Gastroesophageal sphincter (tissue), 4 donors: ENCODE results near the gene STAM2. TPM values are rescaled to one million over a fixed set of nuclear protein-coding genes. Genes with fewer than 3 reads are reported as not detected.
A peak's percentile ranks its signal among the peaks of the same experiment; 100 is the strongest.
"Not testable (repeated sequence)": the region's sequence is repeated elsewhere in the genome, so short reads cannot be mapped to it uniquely, and the experiment has no call there.

Experiments used
- ATAC-seq: fragments of 150-250 bp; one replicate; pipeline ENCODE4 v1.9.1; 2016; ENCODE audit warnings: mild to moderate bottlenecking, moderate library complexity
- H3K27ac ChIP-seq, 4 donors: fragments of 200-600 bp; sonication (generic) in 3 of 4; 1 replicate in 3 of 4; 2 replicates in 1 of 4; pipeline ENCODE4 v1.5.1; 2016 to 2019
- H3K27me3 ChIP-seq: fragments of 200-600 bp; sonication (generic); one replicate; pipeline ENCODE4 v1.5.1; 2019
- H3K36me3 ChIP-seq, 2 donors: fragments of 200-600 bp; sonication (generic); one replicate each; pipeline ENCODE4 v1.5.1; 2019; ENCODE audit warnings: control low read depth in 1 of 2
- H3K4me1 ChIP-seq, 3 donors: fragments of 200-600 bp; sonication (generic); 1 replicate in 2 of 3; 2 replicates in 1 of 3; pipeline ENCODE4 v1.5.1; 2016 to 2019; ENCODE audit warnings: control low read depth in 2 of 3
- H3K4me3 ChIP-seq, 2 donors: fragments of 200-600 bp; sonication (generic); one replicate each; pipeline ENCODE4 v1.5.1; 2019; ENCODE audit warnings: mild to moderate bottlenecking in 1 of 2, moderate library complexity in 1 of 2
- H3K9me3 ChIP-seq, 3 donors: fragments of 200-600 bp; sonication (generic); one replicate each; pipeline ENCODE4 v1.5.1; 2017 to 2019; ENCODE audit warnings: control low read depth in 2 of 3
- EP300 ChIP-seq: sonication (generic); formaldehyde crosslinking; IDR thresholded peaks from one replicate; pipeline ENCODE4 v1.6.1; 2017; ENCODE audit warnings: antibody characterized with exemption, mild to moderate bottlenecking
- POLR2A ChIP-seq, 2 donors: fragments of 450-650 bp; IDR thresholded peaks; one replicate each; pipeline ENCODE4 v1.6.1; 2017; ENCODE audit warnings: antibody characterized with exemption in 2 of 2, mild to moderate bottlenecking in 2 of 2, moderate library complexity in 1 of 2
- POLR2AphosphoS5 ChIP-seq: sonication (generic); formaldehyde crosslinking; IDR thresholded peaks from one replicate; pipeline ENCODE4 v1.6.1; 2017; ENCODE audit warnings: antibody characterized with exemption
- WGBS, 2 donors: methylation state at CpG; one replicate each; pipeline ENCODE4 v1.1.5; 2018; ENCODE audit warnings: low coverage in 1 of 2; 5-methylcytosine and 5-hydroxymethylcytosine counted together
- total RNA-seq, 4 donors: library from RNA; depleted of rRNA; stranded (reverse); fragments of >200 nt; gene quantifications; one replicate each; pipeline ENCODE4 v1.1.0, GENCODE V29; 2016
- TF ChIP-seq, protein P1 (sequence below), 4 experiments: fragments of 200-600 bp in 2 of 4; fragments of 450-650 bp in 2 of 4; sonication (generic) in 1 of 4; IDR thresholded peaks; one replicate each; pipeline ENCODE4 v1.5.1; 2017 to 2019; ENCODE audit warnings: antibody characterized with exemption in 4 of 4, mild to moderate bottlenecking in 2 of 4, moderate library complexity in 2 of 4

Gene STAM2
- total RNA-seq, 4 donors from 2014 or later = 28.8 to 40.7 (median 36.5) TPM

DNA sequence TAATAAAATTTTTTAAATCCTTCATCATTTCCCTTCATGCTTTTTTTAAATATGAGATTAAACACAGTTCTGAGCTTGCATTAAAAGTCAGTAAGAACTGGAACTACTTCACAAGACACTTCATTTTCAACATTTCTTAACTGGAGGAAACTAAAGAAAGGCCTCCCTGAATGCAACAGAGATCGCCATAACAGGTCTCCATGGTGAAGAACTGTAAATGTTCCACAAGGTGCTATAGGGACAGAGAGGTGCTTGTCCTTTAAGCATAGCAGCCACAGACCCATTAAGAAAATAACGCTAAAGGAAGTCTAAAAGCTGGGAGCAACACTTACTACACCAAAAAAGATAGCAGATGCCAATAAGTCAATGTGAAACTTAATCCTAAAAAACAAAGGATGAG is 8.5 kb downstream of the STAM2 start:
- Histone ChIP-seq H3K27ac (peak overlapping the region in 2 of 4 donors; percentile 49 to 54), H3K36me3 (no peaks in the 10 kb centered on the region), H3K9me3 (no peaks in the 10 kb centered on the region), H3K4me3 (no peak overlapping the region), H3K27me3 (no peaks in the 10 kb centered on the region), H3K4me1 (peaks cover 0 to 86% (median 14%) of the 10 kb centered on the region in 3 donors)
- TF ChIP-seq EP300 (no peak), POLR2A (IDR thresholded peaks at IDR 0.05) (no peak)
- TF ChIP-seq, protein P1, sequence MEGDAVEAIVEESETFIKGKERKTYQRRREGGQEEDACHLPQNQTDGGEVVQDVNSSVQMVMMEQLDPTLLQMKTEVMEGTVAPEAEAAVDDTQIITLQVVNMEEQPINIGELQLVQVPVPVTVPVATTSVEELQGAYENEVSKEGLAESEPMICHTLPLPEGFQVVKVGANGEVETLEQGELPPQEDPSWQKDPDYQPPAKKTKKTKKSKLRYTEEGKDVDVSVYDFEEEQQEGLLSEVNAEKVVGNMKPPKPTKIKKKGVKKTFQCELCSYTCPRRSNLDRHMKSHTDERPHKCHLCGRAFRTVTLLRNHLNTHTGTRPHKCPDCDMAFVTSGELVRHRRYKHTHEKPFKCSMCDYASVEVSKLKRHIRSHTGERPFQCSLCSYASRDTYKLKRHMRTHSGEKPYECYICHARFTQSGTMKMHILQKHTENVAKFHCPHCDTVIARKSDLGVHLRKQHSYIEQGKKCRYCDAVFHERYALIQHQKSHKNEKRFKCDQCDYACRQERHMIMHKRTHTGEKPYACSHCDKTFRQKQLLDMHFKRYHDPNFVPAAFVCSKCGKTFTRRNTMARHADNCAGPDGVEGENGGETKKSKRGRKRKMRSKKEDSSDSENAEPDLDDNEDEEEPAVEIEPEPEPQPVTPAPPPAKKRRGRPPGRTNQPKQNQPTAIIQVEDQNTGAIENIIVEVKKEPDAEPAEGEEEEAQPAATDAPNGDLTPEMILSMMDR (IDR thresholded peaks at IDR 0.05) = no peak
- no peak for ATAC-seq
- WGBS, 2 donors = 23 to 39% methylated on average over 2 of the region's 2 CpGs

DNA sequence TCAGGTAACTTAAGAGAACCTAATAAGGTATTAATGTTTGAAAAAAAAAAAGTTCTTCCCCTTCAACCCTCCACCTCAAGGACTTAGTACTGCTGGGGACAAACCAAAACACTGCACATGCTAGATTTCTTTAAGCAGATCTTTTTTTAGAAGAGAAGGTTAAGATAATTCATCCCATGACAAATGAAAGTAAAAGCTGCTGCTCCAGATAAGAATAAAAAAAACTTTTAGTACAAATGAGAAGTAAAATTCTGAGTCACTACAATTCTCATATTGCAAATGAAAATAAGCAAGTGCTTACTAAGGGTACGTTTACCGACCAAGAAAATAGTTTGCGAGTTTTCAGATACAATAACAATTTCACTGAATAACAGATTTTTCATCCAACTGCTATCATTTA is 8.9 kb downstream of the STAM2 start:
- Histone ChIP-seq H3K4me3 (no peak overlapping the region), H3K36me3 (no peaks in the 10 kb centered on the region), H3K4me1 (peaks cover 0 to 81% (median 10%) of the 10 kb centered on the region in 3 donors), H3K27me3 (no peaks in the 10 kb centered on the region), H3K27ac (peak overlapping the region in 2 of 4 donors; percentile 49 to 54), H3K9me3 (no peaks in the 10 kb centered on the region)
- no peak for ATAC-seq
- TF ChIP-seq POLR2A (IDR thresholded peaks at IDR 0.05) (no peak), POLR2AphosphoS5 (no peak), EP300 (no peak)
- TF ChIP-seq, protein P1 (IDR thresholded peaks at IDR 0.05) = no peak
- 6 to 26% methylated on average over 3 of the region's 3 CpGs for WGBS, 2 donors

DNA sequence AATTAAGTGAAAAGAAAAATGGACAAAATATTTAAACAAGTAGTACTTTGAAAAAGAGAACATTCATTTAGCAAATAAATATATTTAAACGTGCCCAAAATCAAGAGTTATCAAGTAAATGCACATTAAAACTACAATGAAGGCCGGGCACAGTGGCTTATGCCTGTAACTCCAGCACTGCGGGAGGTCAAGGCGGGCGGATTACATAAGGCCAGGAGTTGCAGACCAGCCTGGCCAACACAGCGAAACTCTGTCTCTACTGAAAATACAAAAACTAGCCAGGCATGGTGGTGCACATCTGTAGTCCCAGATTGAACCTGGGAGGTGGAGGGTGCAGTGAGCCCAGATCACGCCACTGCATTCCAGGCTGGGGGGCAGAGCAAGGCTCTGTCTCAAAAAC is 9.8 kb downstream of the STAM2 start:
- H3K27ac ChIP-seq = peak overlapping the region in 1 of 4 donors; percentile 54
- no peaks in the 10 kb centered on the region for H3K36me3 ChIP-seq
- no peak overlapping the region for H3K4me3 ChIP-seq
- TF ChIP-seq POLR2A (IDR thresholded peaks at IDR 0.05) (no peak), POLR2AphosphoS5 (no peak), EP300 (no peak)
- TF ChIP-seq, protein P1 (IDR thresholded peaks at IDR 0.05) = no peak
- ATAC-seq = no peak
- WGBS, 2 donors = 84 to 88% methylated on average over 6 to 7 of the region's 7 CpGs
- H3K4me1 ChIP-seq = peaks cover 0 to 73% (median 6%) of the 10 kb centered on the region in 3 donors
- H3K27me3 ChIP-seq = no peaks in the 10 kb centered on the region
- no peaks in the 10 kb centered on the region for H3K9me3 ChIP-seq

DNA sequence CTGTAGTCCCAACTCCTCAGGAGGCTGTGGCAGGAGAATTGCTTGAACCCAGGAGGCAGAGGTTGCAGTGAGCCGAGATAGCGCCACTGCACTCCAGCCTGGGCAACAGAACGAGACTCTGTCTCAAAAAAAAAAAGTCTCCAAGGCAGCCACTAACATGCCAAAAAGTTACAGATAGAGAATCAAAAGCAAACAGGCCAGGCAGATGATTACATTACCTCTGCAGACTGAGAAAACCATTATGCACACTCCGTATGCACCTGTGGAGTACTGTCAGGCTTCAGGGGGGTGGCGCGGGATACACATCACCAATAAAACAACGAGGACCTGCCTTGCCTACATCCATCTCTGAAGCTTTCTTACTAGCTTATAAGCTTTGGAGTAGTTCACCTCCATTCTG is 10.3 kb downstream of the STAM2 start:
- Histone ChIP-seq H3K36me3 (no peaks in the 10 kb centered on the region), H3K27me3 (no peaks in the 10 kb centered on the region), H3K27ac (peak overlapping the region in 1 of 4 donors; percentile 54), H3K4me1 (peaks cover 0 to 68% (median 6%) of the 10 kb centered on the region in 3 donors), H3K4me3 (no peak overlapping the region), H3K9me3 (no peaks in the 10 kb centered on the region)
- 55 to 57% methylated on average over 2 to 6 of the region's 7 CpGs for whole genome bisulfite sequencing, 2 donors
- no peak for ATAC-seq
- TF ChIP-seq EP300 (no peak), POLR2A (IDR thresholded peaks at IDR 0.05) (no peak), POLR2AphosphoS5 (no peak)
- TF ChIP-seq, protein P1 (IDR thresholded peaks at IDR 0.05) = no peak

DNA sequence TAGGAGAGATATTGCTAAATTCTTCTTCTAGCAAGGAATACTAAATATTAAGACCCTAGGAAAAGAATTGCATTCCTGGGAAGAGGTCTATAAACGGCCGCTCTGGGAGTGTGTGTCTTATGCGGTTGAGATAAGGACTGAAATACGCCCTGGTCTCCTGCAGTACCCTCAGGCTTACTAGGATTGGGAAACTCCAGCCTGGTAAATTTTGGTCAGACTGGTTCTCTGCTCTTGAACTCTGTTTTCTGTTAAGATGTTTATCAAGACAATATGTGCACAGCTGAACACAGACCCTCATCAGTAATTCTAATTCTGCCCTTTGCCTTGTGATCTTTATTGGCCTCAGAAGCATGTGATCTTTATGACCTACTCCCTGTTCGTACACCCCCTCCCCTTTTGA is 11.9 kb downstream of the STAM2 start:
- not testable (repeated sequence) for ATAC-seq, H3K4me3 ChIP-seq, H3K36me3 ChIP-seq, H3K27ac ChIP-seq, H3K27me3 ChIP-seq, H3K9me3 ChIP-seq
- peaks cover 0 to 52% (median 6%) of the 10 kb centered on the region in 3 donors for H3K4me1 ChIP-seq
- 83 to 93% methylated on average over 5 of the region's 5 CpGs for WGBS, 2 donors
